ENCODE results near the gene AOPEP. TPM values are rescaled to one million over a fixed set of nuclear protein-coding genes. Genes with fewer than 3 reads are reported as not detected.

The AOPEP gene
- total RNA-seq, 6 experiments from 2014 or later, result 36.6 to 110 (median 63.3) TPM

- no peak overlapping the region for H3K4me3 ChIP-seq
- intact Hi-C loops (cut with DNase I), result loop anchor here in 1 of 2 donors (10.0 kb wide), 1 partner anchor 75 kb away; no protein-coding TSS in a partner anchor
- TF ChIP-seq POLR2A (IDR thresholded peaks at IDR 0.05), result no peak
- no peak for TF ChIP-seq CTCF (IDR thresholded peaks at IDR 0.05)
- H3K36me3 ChIP-seq, result no peaks in the 10 kb centered on the region
- H3K4me1 ChIP-seq, result peaks cover 0 to 8% (median 0%) of the 10 kb centered on the region in 4 donors
- H3K27me3 ChIP-seq, result no peaks in the 10 kb centered on the region
- H3K9me3 ChIP-seq, result no peaks in the 10 kb centered on the region
- WGBS (ENCODE audit: insufficient coverage, low coverage, low lambda C conversion rate, missing lambda C conversion rate), result 91% methylated on average over 4 of the region's 4 CpGs
- ATAC-seq, result no peak
- DNase-seq, result no peak
- H3K27ac ChIP-seq, result no peak overlapping the region
Observed at GRCh38 chr9:94699715-94700373, 26.7 kb upstream of the AOPEP start.

- intact Hi-C loops (cut with DNase I), result no loop called here
- Histone ChIP-seq H3K4me3 (no peak overlapping the region), H3K27ac (no peak overlapping the region), H3K9me3 (no peaks in the 10 kb centered on the region), H3K36me3 (no peaks in the 10 kb centered on the region), H3K4me1 (peaks cover 0 to 8% (median 0%) of the 10 kb centered on the region in 4 donors), H3K27me3 (no peaks in the 10 kb centered on the region)
- ATAC-seq, result no peak
- DNase-seq, result no peak
- 93% methylated on average over 2 of the region's 3 CpGs for WGBS (ENCODE audit: insufficient coverage, low coverage, low lambda C conversion rate, missing lambda C conversion rate)
- no peak for TF ChIP-seq POLR2A (IDR thresholded peaks at IDR 0.05)
Observed at GRCh38 chr9:94700445-94700844, 26.1 kb upstream of the AOPEP start.

GRCh38 chr9:94703488-94704140 is 22.9 kb upstream of the AOPEP start:
- peaks cover 0 to 16% (median 0%) of the 10 kb centered on the region in 4 donors for H3K4me1 ChIP-seq
- H3K9me3 ChIP-seq, result no peaks in the 10 kb centered on the region
- intact Hi-C loops (cut with DNase I), result no loop called here
- ATAC-seq (peak; percentile 77 to 91 (median 89)), DNase-seq (peak in 1 of 3 donors; percentile 52)
- TF ChIP-seq POLR2A (IDR thresholded peaks at IDR 0.05) (no peak), CTCF (IDR thresholded peaks at IDR 0.05) (no peak)
- peak overlapping the region in 2 of 3 donors; percentile 16 to 68 for H3K27ac ChIP-seq
- no peaks in the 10 kb centered on the region for H3K27me3 ChIP-seq
- WGBS (ENCODE audit: insufficient coverage, low coverage, low lambda C conversion rate, missing lambda C conversion rate), result 34% methylated on average over 4 of the region's 4 CpGs
- no peak overlapping the region for H3K4me3 ChIP-seq
- no peaks in the 10 kb centered on the region for H3K36me3 ChIP-seq

- Histone ChIP-seq H3K4me3 (no peak overlapping the region), H3K9me3 (no peaks in the 10 kb centered on the region), H3K4me1 (peaks cover 0 to 16% (median 0%) of the 10 kb centered on the region in 4 donors), H3K27me3 (no peaks in the 10 kb centered on the region), H3K36me3 (no peaks in the 10 kb centered on the region), H3K27ac (no peak overlapping the region)
- ATAC-seq (no peak), DNase-seq (no peak)
- TF ChIP-seq POLR2A (IDR thresholded peaks at IDR 0.05), result no peak
- TF ChIP-seq CTCF (IDR thresholded peaks at IDR 0.05), result no peak
- intact Hi-C loops (cut with DNase I), result no loop called here
- WGBS (ENCODE audit: insufficient coverage, low coverage, low lambda C conversion rate, missing lambda C conversion rate), result 78% methylated on average over 6 of the region's 7 CpGs
Observed at GRCh38 chr9:94705162-94705702, 21.3 kb upstream of the AOPEP start.

- H3K27ac ChIP-seq, result peak overlapping the region in 1 of 3 donors; percentile 22
- TF ChIP-seq POLR2A (IDR thresholded peaks at IDR 0.05) (no peak), CTCF (IDR thresholded peaks at IDR 0.05) (no peak)
- DNase-seq, result no peak
- H3K9me3 ChIP-seq, result no peaks in the 10 kb centered on the region
- H3K4me3 ChIP-seq, result no peak overlapping the region
- H3K36me3 ChIP-seq, result no peaks in the 10 kb centered on the region
- no peaks in the 10 kb centered on the region for H3K27me3 ChIP-seq
- peaks cover 0 to 16% (median 0%) of the 10 kb centered on the region in 4 donors for H3K4me1 ChIP-seq
- intact Hi-C loops (cut with DNase I), result no loop called here
- WGBS (ENCODE audit: insufficient coverage, low coverage, low lambda C conversion rate, missing lambda C conversion rate), result 22% methylated on average over 3 of the region's 5 CpGs
- ATAC-seq, result peak; percentile 47 to 70 (median 67)
Observed at GRCh38 chr9:94706922-94707321, 19.6 kb upstream of the AOPEP start.
